Neural progenitor cell (in vitro differentiated cells): Measurements from ENCODE around the gene SHLD2.
"Not testable (repeated sequence)": the region's sequence is repeated elsewhere in the genome, so short reads cannot be mapped to it uniquely, and the experiment has no call there.

Source experiments
- EZH2phosphoT487 ChIP-seq: fragments of 200-600 bp; sonication (generic); IDR thresholded peaks from 2 replicates; pipeline ENCODE4 v1.6.1; 2017; ENCODE audit warnings: antibody characterized with exemption
- TF ChIP-seq, protein P1 (sequence below): fragments of 200-600 bp; sonication (generic); IDR thresholded peaks from 2 replicates; pipeline ENCODE4 v1.5.1; 2017; ENCODE audit warnings: antibody characterized with exemption, mild to moderate bottlenecking

GRCh38 chr10:87149020-87149609 is 54.1 kb downstream of the SHLD2 start:
- not testable (repeated sequence) for TF ChIP-seq EZH2phosphoT487
- TF ChIP-seq, protein P1, sequence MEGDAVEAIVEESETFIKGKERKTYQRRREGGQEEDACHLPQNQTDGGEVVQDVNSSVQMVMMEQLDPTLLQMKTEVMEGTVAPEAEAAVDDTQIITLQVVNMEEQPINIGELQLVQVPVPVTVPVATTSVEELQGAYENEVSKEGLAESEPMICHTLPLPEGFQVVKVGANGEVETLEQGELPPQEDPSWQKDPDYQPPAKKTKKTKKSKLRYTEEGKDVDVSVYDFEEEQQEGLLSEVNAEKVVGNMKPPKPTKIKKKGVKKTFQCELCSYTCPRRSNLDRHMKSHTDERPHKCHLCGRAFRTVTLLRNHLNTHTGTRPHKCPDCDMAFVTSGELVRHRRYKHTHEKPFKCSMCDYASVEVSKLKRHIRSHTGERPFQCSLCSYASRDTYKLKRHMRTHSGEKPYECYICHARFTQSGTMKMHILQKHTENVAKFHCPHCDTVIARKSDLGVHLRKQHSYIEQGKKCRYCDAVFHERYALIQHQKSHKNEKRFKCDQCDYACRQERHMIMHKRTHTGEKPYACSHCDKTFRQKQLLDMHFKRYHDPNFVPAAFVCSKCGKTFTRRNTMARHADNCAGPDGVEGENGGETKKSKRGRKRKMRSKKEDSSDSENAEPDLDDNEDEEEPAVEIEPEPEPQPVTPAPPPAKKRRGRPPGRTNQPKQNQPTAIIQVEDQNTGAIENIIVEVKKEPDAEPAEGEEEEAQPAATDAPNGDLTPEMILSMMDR: peak; percentile 31
